OCI-LY3 (cell line): Measurements from ENCODE around the gene RBM22.

Experiments
- CTCF ChIP-seq: fragments of 200-600, 300-600 bp; sonication (generic); IDR thresholded peaks from 2 replicates; pipeline ENCODE4 v1.5.1; 2014; ENCODE audit warnings: antibody characterized with exemption, low read length, low read depth
- EZH2phosphoT487 ChIP-seq: fragments of 200-600 bp; shearing (Covaris generic); IDR thresholded peaks from 2 replicates; pipeline ENCODE4 v1.6.1; 2018; ENCODE audit warnings: antibody characterized with exemption, mixed run types, low read depth

- TF ChIP-seq CTCF: no peak
- no peak for TF ChIP-seq EZH2phosphoT487
Measured at GRCh38 chr5:150700246-150700593, 642 bp downstream of the RBM22 start.
